ENCODE measurements around the gene H6PD.

The H6PD gene

DNA sequence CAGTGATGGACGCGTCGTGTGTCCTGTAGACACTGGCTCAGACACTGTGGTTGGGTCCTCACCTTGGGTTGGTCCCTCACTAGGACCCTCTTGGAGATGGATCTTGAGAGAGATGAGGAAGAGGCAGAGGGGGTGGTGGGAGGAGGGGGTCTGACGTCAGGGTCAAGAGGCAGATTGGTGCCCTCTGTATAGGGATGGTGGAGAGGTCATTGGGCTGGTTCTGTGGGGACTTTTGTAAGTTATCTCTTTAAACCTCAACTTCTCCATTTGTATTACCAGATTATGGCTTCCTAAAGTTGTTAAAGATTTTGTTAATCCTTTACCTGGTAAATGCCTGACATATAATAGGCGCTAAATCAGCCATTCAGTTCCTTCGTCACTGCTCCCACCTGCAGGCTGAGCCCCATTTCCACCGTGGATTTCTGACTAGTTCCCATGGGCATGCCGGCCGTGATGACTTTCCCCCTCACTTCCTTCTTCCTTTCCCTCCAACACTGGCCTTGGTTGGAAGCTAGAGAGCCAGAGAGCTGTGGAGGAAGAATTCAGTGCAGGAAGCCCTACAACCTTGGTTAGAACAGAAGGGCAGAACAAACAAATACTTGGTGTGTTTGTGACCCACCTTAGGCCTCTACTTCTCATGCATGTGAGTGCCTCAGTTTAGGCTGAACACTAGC, 8.6 kb downstream of the H6PD start:
- DNase-seq, result no peak

- DNase-seq, result no peak
Measured at GRCh38 chr1:9244501-9245229, 10.1 kb downstream of the H6PD start.

- no peak for DNase-seq
Measured at GRCh38 chr1:9245230-9245619, 10.7 kb downstream of the H6PD start.

DNA sequence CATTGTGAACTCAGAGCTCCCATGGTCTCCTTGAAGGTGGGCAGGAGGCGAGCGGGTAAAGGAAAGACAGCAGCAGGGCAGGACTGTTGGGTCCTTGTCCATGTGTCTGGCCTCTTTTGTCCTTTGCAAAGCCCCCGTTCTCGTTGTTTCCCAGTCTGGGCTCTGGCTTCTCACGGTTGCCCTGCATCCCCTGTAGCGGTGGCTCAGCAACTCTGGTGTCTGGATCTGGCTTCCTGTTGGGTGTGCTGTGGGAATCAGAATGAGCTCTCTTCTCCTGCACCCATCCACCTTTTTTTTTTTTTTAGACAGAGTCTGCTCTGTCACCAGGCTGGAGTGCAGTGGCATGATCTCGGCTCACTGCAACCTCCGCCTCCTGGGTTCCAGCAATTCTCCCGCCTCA, 11.1 kb downstream of the H6PD start:
- DNase-seq, result no peak

DNA sequence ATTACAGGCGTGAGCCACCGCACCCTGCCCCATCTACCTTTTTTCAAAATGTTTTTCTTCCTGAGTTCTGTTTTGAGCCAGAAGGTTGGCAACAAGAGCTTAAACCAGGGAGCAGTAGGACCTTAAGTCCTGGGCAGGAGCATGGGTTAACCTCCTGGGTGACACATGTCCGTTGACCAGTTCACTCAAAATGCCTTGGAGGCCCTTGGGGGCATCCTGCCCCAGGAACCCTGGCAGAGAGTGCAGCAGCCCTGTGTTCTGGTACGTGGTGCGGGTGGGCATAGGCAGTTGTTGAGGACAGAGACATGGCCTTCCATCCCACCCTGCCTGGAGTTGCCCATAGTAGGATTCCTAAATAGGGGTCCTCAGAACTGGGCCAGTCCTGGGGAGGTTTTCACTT, 11.6 kb downstream of the H6PD start:
- no peak for DNase-seq

GRCh38 chr1:9246841-9247785, 12.5 kb downstream of the H6PD start:
- no peak for DNase-seq

DNA sequence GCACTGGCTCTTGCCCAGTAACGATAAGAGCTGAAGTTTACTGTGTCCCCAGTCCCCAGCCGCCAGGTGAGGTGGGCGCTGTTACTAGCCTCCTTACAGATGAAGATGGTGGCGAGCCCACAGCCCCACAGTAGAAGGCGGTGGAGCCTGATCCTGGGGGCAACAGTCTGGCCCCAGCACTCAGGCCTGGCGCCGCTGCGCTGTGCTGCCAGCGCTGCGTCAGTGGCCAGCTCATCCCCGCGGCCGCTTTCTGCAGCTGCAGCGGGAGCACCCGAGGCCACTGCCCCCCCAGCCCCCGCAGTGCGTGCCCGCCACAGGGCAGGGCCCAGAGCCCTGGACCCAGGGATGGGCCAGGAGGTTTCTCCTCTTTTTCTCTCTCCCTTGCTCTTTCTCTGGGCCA, 13.3 kb downstream of the H6PD start:
- DNase-seq, result no peak

- no peak for DNase-seq
Measured at GRCh38 chr1:9248341-9249262, 14.0 kb downstream of the H6PD start.

GRCh38 chr1:9249263-9249533, 14.6 kb downstream of the H6PD start:
- DNase-seq, result no peak

DNA sequence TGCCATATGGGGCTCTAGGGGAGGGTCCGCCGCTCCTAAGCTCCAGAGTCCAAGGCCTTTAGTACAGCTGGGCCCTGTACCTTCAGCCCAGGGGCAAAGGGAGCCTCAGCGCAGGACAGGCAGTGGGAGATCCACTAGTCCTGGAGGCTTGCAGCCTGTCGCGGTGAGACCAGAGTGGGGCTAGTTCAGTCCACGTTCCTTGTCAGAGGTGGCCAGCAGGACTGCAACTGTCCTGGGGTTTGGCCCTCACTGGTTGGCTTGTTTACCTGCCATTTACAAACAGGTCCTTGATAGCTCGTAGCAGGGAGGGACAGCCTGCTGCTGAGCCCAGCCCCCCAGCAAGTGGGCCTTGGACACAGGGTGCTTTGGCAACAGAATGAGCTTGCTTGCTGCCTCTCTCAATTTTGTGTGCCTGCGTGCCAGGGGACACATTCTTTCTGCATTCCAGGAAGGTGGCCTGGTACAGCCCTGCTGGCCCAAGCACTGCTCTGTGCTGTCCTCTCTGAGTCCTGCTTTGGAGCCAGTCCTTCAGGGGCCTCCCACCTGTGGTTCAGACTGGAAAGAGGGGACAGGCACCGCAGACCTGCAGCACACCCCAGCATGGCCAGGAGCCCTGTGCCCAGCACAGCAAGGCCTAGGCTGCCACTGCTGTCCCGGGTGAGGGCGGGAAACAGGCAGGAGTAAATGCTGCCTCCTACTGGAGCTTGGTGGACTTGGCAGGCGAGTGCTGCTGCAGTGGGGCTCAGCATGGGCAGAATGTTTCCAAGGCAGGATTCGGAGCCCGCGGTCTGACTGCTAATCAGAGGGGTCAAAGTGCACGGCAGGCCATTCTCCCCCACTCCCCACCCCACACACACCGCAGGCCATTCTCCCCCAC, 15.2 kb downstream of the H6PD start:
- no peak for DNase-seq

DNA sequence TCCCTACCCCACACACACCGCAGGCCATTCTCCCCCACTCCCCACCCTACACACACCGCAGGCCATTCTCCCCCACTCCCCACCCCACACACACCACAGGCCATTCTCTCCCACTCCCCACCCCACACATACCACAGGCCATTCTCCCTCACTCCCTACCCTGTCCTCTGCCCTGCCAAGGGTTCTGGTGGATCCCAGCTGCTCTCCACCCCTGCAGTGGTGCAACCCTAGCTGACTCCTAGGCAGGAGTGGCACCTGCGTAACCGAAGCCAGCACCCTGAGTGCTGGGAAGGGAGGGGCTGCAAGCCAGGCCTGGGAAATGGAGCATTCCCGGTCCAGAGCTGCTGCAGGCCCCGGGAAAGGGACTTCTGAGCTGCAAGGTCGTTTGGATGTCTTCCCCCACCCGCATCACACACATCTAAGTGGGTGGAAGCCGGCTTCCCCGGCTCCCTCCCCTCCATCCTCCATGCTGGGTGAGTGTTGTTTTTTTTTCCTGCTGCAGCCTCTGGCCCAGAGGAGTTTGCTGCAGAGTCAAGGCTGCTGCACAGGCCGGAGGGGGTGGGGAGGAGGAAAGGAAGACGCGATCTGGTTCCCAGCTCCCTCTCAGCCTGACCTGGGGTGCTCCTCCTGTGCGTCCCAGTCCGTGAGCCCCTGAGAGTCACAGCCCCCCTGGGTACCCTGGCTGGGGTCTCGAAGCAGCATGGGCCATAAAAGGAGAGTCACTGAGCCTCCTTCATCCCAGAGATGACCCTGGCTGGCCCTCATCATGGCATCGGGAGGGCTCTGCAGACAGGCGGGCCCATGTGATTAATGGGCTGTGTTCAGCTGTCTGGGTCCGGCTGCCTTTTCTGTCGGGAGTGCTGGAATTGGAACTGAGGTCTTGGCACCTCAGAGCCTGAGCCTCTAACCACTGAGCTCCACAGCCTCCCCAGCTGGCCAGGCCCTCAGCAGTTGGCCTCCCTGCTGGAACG, 16.1 kb downstream of the H6PD start:
- no peak for DNase-seq

DNA sequence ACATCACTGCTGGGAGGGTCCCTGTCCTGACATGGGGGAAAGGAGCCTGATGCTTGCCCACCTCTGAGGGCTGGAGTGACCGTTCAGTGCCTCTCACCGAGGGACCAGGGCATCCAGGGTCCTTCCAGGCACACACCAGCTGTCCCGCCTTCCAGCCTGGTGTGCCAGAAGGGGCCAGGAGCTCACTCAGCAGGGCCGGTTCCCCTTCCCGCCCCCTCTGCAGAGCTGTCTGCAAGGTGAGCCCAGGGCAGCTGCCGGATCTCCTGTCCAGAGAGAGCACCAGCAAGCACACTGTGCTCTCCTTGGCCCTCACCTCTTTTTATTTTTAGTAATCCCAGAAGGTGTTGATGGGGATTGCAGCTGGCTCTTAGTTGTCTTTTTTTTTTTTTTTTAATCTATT, 16.9 kb downstream of the H6PD start:
- DNase-seq, result no peak

GRCh38 chr1:9253004-9253403, 18.4 kb downstream of the H6PD start:
- DNase-seq, result no peak

DNA sequence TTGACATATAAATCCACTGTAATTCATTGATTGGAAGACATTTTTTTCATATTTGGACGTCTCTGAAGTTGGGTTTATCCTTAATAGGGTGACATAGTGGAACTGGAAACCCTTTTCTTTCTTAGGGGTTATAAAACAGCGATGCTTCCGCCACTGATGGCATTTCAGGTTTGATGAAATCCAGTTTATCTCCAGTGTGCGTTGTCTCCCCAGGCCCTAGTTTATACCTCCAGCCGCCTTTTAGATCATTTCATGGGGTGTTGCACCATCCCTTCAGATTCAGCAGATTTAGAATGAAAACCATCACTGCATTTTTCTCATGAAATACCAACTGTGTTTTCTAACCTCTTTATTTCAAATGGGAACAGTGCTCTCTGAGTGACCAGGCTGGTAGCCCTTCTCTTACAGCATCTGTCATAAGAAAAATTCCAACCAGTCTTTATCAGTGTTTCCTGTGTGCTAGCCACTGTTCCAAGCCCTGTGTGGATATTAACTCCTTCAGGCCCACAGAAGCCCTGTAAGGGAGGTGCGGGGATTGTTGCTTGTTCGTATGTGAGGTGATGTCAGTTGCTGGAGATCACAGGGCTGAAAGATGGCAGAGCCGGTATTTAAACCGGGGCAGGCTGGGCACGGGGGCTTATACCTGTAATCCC, 19.0 kb downstream of the H6PD start:
- DNase-seq, result no peak

GRCh38 chr1:9256332-9256731, 21.8 kb downstream of the H6PD start:
- no peak for DNase-seq

- DNase-seq, result no peak
Measured at GRCh38 chr1:9257851-9258250, 23.3 kb downstream of the H6PD start.

GRCh38 chr1:9258629-9259028, 24.1 kb downstream of the H6PD start:
- DNase-seq, result no peak

DNA sequence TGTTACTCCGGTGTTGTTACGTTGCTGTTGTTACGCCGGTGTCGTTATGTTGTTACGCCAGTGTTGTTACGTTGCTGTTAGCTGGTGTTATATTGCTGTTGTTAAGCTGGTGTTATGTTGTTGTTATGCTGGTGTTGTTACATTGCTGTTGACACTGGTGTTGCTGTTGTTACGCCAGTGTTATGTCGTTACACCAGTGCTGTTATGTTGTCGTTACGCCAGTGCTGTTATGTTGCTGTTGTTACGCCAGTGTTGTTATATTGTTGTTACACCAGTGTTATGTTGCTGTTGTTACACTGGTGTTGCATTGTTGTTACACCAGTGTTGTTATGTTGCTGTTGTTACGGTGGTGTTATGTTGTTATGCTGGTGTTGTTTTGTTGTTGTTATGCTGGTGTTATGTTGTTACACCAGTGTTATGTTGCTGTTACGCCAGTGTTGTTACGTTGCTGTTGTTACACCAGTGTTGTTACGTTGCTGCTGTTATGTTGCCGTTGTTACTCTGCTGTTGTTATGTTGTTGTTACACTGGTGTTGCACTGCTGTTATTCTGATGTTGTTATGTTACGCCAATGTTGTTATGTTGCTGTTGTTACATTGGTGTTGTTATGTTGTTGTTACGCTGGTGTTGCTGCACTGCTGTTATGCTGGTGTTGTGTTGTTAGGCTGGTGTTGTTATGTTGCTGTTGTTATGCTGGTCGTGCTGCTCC, 25.6 kb downstream of the H6PD start:
- no peak for DNase-seq

GRCh38 chr1:9261496-9261895, 26.9 kb downstream of the H6PD start:
- DNase-seq, result no peak

Data from NCI-H345 (cell line).